Measurements from ENCODE around the gene KATNA1. TPM values are rescaled to one million over a fixed set of nuclear protein-coding genes. Genes with fewer than 3 reads are reported as not detected.

KATNA1 gene
- total and polyA plus RNA-seq, 4 donors, result 3.1 to 14.5 (median 6.5) TPM

DNA sequence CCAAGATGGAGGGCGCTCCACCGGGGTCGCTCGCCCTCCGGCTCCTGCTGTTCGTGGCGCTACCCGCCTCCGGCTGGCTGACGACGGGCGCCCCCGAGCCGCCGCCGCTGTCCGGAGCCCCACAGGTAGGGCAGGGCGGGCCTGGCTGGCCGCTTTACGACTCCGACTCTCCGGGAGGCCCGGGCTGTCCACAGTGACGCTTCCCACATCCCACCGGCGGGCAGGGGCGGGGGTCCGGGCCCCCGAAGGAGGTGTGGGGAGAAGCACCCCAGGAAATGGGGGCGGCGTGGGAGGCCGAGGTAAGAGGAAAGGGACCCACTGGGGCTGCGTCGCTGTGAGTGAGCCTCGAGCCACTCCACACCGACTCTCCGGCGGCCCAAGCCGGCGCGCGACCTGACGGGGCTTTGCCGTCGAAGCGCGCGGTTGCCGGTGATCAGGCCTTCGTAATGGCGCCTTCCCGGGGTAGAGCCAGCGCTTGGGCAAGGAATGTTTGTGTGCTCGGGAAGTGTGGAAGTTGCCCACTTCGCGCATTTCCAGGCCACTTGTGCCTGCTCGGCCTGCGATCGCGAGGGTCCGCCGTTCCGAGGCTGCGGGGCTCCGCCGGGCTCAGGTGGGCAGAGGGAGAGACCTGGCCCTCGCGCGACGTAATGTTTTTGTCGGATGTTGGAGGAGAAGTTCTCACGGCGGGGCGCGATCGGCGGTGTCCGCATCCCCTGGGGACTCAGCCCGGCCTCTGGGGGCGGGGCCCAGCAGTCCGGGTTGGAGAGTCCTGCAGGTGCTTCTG is 81.9 kb downstream of the KATNA1 start:
- Histone ChIP-seq H3K9ac (ENCODE audit: low read depth in 1 of 2, low read length in 2 of 2) (peak overlapping the region; percentile 30 to 35), H3K9me3 (ENCODE audit: control insufficient read depth in 4 of 4, low read length in 3 of 4) (no peaks in the 10 kb centered on the region), H3K4me3 (ENCODE audit: low read depth in 1 of 3, low read length in 3 of 3) (peak overlapping the region; percentile 86 to 98 (median 94)), H3K36me3 (ENCODE audit: control insufficient read depth in 4 of 4, insufficient read depth in 3 of 4, low read depth in 1 of 4, low read length in 3 of 4) (no peaks in the 10 kb centered on the region), H3K4me1 (ENCODE audit: control insufficient read depth in 4 of 4, insufficient read depth in 4 of 4, low read length in 3 of 4) (peaks cover 2 to 16% (median 10%) of the 10 kb centered on the region in 4 donors), H3K27me3 (ENCODE audit: control insufficient read depth in 4 of 4, insufficient read depth in 4 of 4, low read length in 3 of 4) (no peaks in the 10 kb centered on the region), H3K27ac (ENCODE audit: low read depth in 1 of 2, low read length in 2 of 2) (peak overlapping the region; percentile 45 to 78)
- WGBS, result under 1% methylated on average over 81 of the region's 81 CpGs
- DNase-seq (ENCODE audit: low spot score), result peak; percentile 71
- TF ChIP-seq, protein P1, sequence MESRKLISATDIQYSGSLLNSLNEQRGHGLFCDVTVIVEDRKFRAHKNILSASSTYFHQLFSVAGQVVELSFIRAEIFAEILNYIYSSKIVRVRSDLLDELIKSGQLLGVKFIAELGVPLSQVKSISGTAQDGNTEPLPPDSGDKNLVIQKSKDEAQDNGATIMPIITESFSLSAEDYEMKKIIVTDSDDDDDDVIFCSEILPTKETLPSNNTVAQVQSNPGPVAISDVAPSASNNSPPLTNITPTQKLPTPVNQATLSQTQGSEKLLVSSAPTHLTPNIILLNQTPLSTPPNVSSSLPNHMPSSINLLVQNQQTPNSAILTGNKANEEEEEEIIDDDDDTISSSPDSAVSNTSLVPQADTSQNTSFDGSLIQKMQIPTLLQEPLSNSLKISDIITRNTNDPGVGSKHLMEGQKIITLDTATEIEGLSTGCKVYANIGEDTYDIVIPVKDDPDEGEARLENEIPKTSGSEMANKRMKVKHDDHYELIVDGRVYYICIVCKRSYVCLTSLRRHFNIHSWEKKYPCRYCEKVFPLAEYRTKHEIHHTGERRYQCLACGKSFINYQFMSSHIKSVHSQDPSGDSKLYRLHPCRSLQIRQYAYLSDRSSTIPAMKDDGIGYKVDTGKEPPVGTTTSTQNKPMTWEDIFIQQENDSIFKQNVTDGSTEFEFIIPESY (IDR thresholded peaks at IDR 0.05), result no peak
- peak; percentile 54 for TF ChIP-seq YY1 (IDR thresholded peaks at IDR 0.05)
- TF ChIP-seq, protein P2, sequence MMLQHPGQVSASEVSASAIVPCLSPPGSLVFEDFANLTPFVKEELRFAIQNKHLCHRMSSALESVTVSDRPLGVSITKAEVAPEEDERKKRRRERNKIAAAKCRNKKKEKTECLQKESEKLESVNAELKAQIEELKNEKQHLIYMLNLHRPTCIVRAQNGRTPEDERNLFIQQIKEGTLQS (IDR thresholded peaks at IDR 0.05), result no peak

DNA sequence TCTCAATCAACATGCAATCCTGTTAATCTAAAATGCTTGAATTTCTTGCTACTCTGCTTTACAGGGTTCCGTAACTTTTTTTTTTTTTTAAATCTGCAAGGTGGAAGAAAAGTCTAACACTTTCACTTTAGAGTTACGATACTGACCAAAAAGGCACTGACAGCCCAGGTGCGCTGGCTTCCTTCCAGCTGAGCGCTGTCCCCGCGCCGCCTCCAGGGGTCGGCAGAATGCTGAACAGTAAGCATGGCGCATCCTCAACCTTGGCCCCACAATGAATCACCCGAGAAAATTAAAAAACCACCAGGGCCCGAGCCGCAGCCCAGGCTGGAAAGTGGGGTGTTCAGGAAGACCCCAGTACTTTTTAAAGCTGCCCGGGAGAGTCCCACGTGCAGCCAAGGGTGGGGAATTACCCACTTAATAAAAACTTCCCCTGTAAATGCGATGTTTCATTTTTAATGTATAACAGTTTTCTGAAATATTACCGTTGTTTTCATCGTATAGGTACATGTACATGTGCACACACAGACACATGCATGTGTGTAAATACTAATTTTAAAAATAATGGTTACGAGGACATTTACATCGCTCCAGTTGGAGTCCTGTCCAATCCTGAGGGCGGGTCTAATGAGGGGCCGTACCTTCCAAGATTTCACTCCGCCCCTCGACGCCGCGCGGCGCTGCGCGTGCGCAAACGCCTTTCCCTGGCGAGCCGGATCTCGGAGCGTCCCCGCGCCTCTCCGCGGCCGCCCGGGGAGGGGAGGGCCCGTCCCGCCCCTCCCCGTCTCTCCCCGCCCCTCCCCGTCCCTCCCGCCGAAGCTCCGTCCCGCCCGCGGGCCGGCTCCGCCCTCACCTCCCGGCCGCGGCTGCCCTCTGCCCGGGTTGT is 82.7 kb downstream of the KATNA1 start, which contains the start of gene GINM1:
GINM1 (plus strand) TSS at position 849 of the 883 bp plus-strand sequence. CDS start 40 bp downstream, outside the sequence.
- no peaks in the 10 kb centered on the region for H3K36me3 ChIP-seq (ENCODE audit: control insufficient read depth in 4 of 4, insufficient read depth in 3 of 4, low read depth in 1 of 4, low read length in 3 of 4)
- under 1% methylated on average over 59 of the region's 59 CpGs for WGBS

More for the DNA sequence above, 82.7 kb downstream of the KATNA1 start, which contains the start of gene GINM1:
- no peaks in the 10 kb centered on the region for H3K9me3 ChIP-seq (ENCODE audit: control insufficient read depth in 4 of 4, low read length in 3 of 4)
- TF ChIP-seq YY1 (IDR thresholded peaks at IDR 0.05) (peak; percentile 60), RAD21 (IDR thresholded peaks at IDR 0.05) (peak; percentile 66 to 68), HNF4G (IDR thresholded peaks at IDR 0.05) (no peak), REST (IDR thresholded peaks at IDR 0.05) (no peak), HNF4A (conservative IDR thresholded peaks at IDR 0.05) (no peak), MAX (IDR thresholded peaks at IDR 0.05) (peak; percentile 34), EGR1 (IDR thresholded peaks at IDR 0.05; ENCODE audit: low read depth in 2 of 2) (no peak), TAF1 (conservative IDR thresholded peaks at IDR 0.05) (peak; percentile 30), FOXA2 (IDR thresholded peaks at IDR 0.05) (no peak), RXRA (IDR thresholded peaks at IDR 0.05) (peak; percentile 7 to 54), SP1 (IDR thresholded peaks at IDR 0.05) (peak; percentile 46), JUND (IDR thresholded peaks at IDR 0.05) (peak in 1 of 2 donors; percentile 20), NR2F2 (IDR thresholded peaks at IDR 0.05) (peak; percentile 34)
- TF ChIP-seq, protein P3, sequence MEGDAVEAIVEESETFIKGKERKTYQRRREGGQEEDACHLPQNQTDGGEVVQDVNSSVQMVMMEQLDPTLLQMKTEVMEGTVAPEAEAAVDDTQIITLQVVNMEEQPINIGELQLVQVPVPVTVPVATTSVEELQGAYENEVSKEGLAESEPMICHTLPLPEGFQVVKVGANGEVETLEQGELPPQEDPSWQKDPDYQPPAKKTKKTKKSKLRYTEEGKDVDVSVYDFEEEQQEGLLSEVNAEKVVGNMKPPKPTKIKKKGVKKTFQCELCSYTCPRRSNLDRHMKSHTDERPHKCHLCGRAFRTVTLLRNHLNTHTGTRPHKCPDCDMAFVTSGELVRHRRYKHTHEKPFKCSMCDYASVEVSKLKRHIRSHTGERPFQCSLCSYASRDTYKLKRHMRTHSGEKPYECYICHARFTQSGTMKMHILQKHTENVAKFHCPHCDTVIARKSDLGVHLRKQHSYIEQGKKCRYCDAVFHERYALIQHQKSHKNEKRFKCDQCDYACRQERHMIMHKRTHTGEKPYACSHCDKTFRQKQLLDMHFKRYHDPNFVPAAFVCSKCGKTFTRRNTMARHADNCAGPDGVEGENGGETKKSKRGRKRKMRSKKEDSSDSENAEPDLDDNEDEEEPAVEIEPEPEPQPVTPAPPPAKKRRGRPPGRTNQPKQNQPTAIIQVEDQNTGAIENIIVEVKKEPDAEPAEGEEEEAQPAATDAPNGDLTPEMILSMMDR (IDR thresholded peaks at IDR 0.05; ENCODE audit: low read depth, low read length, missing input control), result peak; percentile 60
- TF ChIP-seq, protein P1 (IDR thresholded peaks at IDR 0.05), result no peak
- peak; percentile 98 for DNase-seq (ENCODE audit: low spot score)
- H3K4me3 ChIP-seq (ENCODE audit: low read depth in 1 of 3, low read length in 3 of 3), result peak within 1 kb of the TSS; percentile 86 to 98 (median 94)
- H3K27ac ChIP-seq (ENCODE audit: low read depth in 1 of 2, low read length in 2 of 2), result peak within 1 kb of the TSS; percentile 76 to 78
- H3K9ac ChIP-seq (ENCODE audit: low read depth in 1 of 2, low read length in 2 of 2), result peak within 1 kb of the TSS; percentile 59 to 86
- H3K27me3 ChIP-seq (ENCODE audit: control insufficient read depth in 4 of 4, insufficient read depth in 4 of 4, low read length in 3 of 4), result no peaks in the 10 kb centered on the region
- H3K4me1 ChIP-seq (ENCODE audit: control insufficient read depth in 4 of 4, insufficient read depth in 4 of 4, low read length in 3 of 4), result peaks cover 2 to 16% (median 10%) of the 10 kb centered on the region in 4 donors
